Stomach (tissue), 9 donors: Measurements from ENCODE around the gene F2R. TPM values are rescaled to one million over a fixed set of nuclear protein-coding genes. Genes with fewer than 3 reads are reported as not detected.
"Not testable (repeated sequence)": the region's sequence is repeated elsewhere in the genome, so short reads cannot be mapped to it uniquely, and the experiment has no call there.

ENCODE experiments used
- DNase-seq, 2 donors: peaks; one replicate each; pipeline versions ENCODE4 v3.0.0 to v3.0.0-alpha.2; 2013 to 2019
- H3K27ac ChIP-seq, 5 donors: fragments of 200-600 bp in 4 of 5; sonication (generic) in 4 of 5; one replicate each; pipeline ENCODE4 v1.5.1; 2013 to 2019; ENCODE audit warnings: mild to moderate bottlenecking in 1 of 5, moderate library complexity in 1 of 5
- H3K27me3 ChIP-seq, 3 donors: fragments of 200-600 bp; sonication (generic); one replicate each; pipeline ENCODE4 v1.5.1; 2017 to 2019; ENCODE audit warnings: mixed run types in 1 of 3
- H3K36me3 ChIP-seq, 4 donors: fragments of 200-600 bp; sonication (generic); 1 replicate in 3 of 4; 2 replicates in 1 of 4; pipeline ENCODE4 v1.5.1; 2016 to 2019
- H3K4me1 ChIP-seq, 4 donors: fragments of 200-600 bp; sonication (generic); one replicate each; pipeline ENCODE4 v1.5.1; 2016 to 2019
- H3K4me3 ChIP-seq, 4 donors: fragments of 200-600 bp; sonication (generic) in 3 of 4; one replicate each; pipeline ENCODE4 v1.5.1; 2016 to 2019; ENCODE audit warnings: mild to moderate bottlenecking in 1 of 4
- H3K9me3 ChIP-seq, 4 donors: fragments of 200-600 bp; sonication (generic); one replicate each; pipeline ENCODE4 v1.5.1; 2016 to 2019
- EP300 ChIP-seq: sonication (generic); formaldehyde crosslinking; IDR thresholded peaks from one replicate; pipeline ENCODE4 v1.6.1; 2017; ENCODE audit warnings: antibody characterized with exemption
- POLR2A ChIP-seq, 4 donors: fragments of 450-650 bp; IDR thresholded peaks; one replicate each; pipeline ENCODE4 v1.6.1; 2016; ENCODE audit warnings: antibody characterized with exemption in 4 of 4, control low read depth in 2 of 4, mild to moderate bottlenecking in 1 of 4, moderate library complexity in 1 of 4
- POLR2AphosphoS5 ChIP-seq, 3 donors: sonication (generic); formaldehyde crosslinking; IDR thresholded peaks; one replicate each; pipeline ENCODE4 v1.6.1; 2016; ENCODE audit warnings: antibody characterized with exemption in 3 of 3
- WGBS, 5 donors: extraction: QIAGEN DNeasy Blood & Tissue Kit in 3 of 5; methylation state at CpG; one replicate each; pipeline versions ENCODE4 v1.1.5 to v1.1.7; 2013 to 2018; 5-methylcytosine and 5-hydroxymethylcytosine counted together
- intact Hi-C: fragments of 100-400 bp; cut with DNase I; formaldehyde crosslinking; loops from one replicate; pipeline ENCODE4 v1.15.1; 2023; ENCODE audit warnings: low total_unique reads
- polyA plus RNA-seq, 3 donors: library from polyadenylated mRNA; stranded (reverse); fragments of 200-250 nt; gene quantifications; one replicate each; pipeline ENCODE4 v1.2.3, GENCODE V29; 2013
- total RNA-seq, 5 donors: library from RNA; depleted of rRNA; stranded (reverse); fragments of >200 nt; gene quantifications; one replicate each; pipeline versions ENCODE4 v1.1.0 to v1.2.3, GENCODE V29; 2014 to 2016
- TF ChIP-seq, protein P1 (sequence below), 7 experiments: fragments of 450-650 bp in 4 of 7; fragments of 200-600 bp in 3 of 7; sonication (generic) in 3 of 7; IDR thresholded peaks; one replicate each; pipeline ENCODE4 v1.5.1; 2016 to 2019; ENCODE audit warnings: antibody characterized with exemption in 7 of 7, control low read depth in 2 of 7, mild to moderate bottlenecking in 1 of 7
- donor health status: healthy with polysubstance abuse.
- donor health status: Bipolar disorder and iron deficiency.
- donor health status: healthy.

The F2R gene
- total and polyA plus RNA-seq, 8 donors, result 1.4 to 16.2 (median 5.8) TPM; not detected in 1

- Histone ChIP-seq H3K4me3 (no peak overlapping the region), H3K4me1 (no peaks in the 10 kb centered on the region), H3K9me3 (no peaks in the 10 kb centered on the region), H3K27me3 (no peaks in the 10 kb centered on the region), H3K36me3 (no peaks in the 10 kb centered on the region), H3K27ac (no peak overlapping the region)
- TF ChIP-seq POLR2A (IDR thresholded peaks at IDR 0.05) (no peak), EP300 (no peak), POLR2AphosphoS5 (IDR thresholded peaks at IDR 0.05) (no peak)
- TF ChIP-seq, protein P1, sequence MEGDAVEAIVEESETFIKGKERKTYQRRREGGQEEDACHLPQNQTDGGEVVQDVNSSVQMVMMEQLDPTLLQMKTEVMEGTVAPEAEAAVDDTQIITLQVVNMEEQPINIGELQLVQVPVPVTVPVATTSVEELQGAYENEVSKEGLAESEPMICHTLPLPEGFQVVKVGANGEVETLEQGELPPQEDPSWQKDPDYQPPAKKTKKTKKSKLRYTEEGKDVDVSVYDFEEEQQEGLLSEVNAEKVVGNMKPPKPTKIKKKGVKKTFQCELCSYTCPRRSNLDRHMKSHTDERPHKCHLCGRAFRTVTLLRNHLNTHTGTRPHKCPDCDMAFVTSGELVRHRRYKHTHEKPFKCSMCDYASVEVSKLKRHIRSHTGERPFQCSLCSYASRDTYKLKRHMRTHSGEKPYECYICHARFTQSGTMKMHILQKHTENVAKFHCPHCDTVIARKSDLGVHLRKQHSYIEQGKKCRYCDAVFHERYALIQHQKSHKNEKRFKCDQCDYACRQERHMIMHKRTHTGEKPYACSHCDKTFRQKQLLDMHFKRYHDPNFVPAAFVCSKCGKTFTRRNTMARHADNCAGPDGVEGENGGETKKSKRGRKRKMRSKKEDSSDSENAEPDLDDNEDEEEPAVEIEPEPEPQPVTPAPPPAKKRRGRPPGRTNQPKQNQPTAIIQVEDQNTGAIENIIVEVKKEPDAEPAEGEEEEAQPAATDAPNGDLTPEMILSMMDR (IDR thresholded peaks at IDR 0.05), result no peak
- WGBS, 5 donors, result 87 to 94% (median 93%) methylated on average over 5 of the region's 5 CpGs
- no peak for DNase-seq
- intact Hi-C loops, result no loop called here
Observed at GRCh38 chr5:76751291-76751690, 35.4 kb downstream of the F2R start.

GRCh38 chr5:76754668-76755078 lies 38.7 kb downstream of the F2R start:
- no peak overlapping the region for H3K4me3 ChIP-seq
- H3K36me3 ChIP-seq, result no peaks in the 10 kb centered on the region
- TF ChIP-seq, protein P1 (IDR thresholded peaks at IDR 0.05), result no peak
- TF ChIP-seq POLR2AphosphoS5 (IDR thresholded peaks at IDR 0.05) (no peak), POLR2A (IDR thresholded peaks at IDR 0.05) (no peak), EP300 (no peak)
- no peak for DNase-seq
- H3K27me3 ChIP-seq, result no peaks in the 10 kb centered on the region
- intact Hi-C loops, result no loop called here
- H3K4me1 ChIP-seq, result no peaks in the 10 kb centered on the region
- no peak overlapping the region for H3K27ac ChIP-seq
- H3K9me3 ChIP-seq, result no peaks in the 10 kb centered on the region
- WGBS, 5 donors, result 81 to 87% (median 84%) methylated on average over 3 of the region's 3 CpGs

GRCh38 chr5:76755779-76756637 lies 40.1 kb downstream of the F2R start:
- H3K27me3 ChIP-seq, result no peaks in the 10 kb centered on the region
- WGBS, 5 donors, result 71 to 83% (median 76%) methylated on average over 11 of the region's 11 CpGs
- no peaks in the 10 kb centered on the region for H3K4me1 ChIP-seq
- no peak for DNase-seq
- H3K4me3 ChIP-seq, result no peak overlapping the region
- no peaks in the 10 kb centered on the region for H3K9me3 ChIP-seq
- TF ChIP-seq, protein P1 (IDR thresholded peaks at IDR 0.05), result no peak
- TF ChIP-seq POLR2AphosphoS5 (IDR thresholded peaks at IDR 0.05), result no peak
- no peak for TF ChIP-seq POLR2A (IDR thresholded peaks at IDR 0.05)
- no peak for TF ChIP-seq EP300
- H3K36me3 ChIP-seq, result no peaks in the 10 kb centered on the region
- intact Hi-C loops, result no loop called here
- H3K27ac ChIP-seq, result no peak overlapping the region

- intact Hi-C loops, result no loop called here
- Histone ChIP-seq H3K4me3 (no peak overlapping the region), H3K27ac (no peak overlapping the region), H3K4me1 (no peaks in the 10 kb centered on the region), H3K36me3 (no peaks in the 10 kb centered on the region), H3K9me3 (no peaks in the 10 kb centered on the region), H3K27me3 (no peaks in the 10 kb centered on the region)
- TF ChIP-seq POLR2A (IDR thresholded peaks at IDR 0.05), result no peak
- TF ChIP-seq EP300, result no peak
- TF ChIP-seq, protein P1 (IDR thresholded peaks at IDR 0.05), result no peak
- TF ChIP-seq POLR2AphosphoS5 (IDR thresholded peaks at IDR 0.05), result no peak
- DNase-seq, result no peak
- 92 to 97% (median 95%) methylated on average over 4 of the region's 4 CpGs for WGBS, 5 donors
Observed at GRCh38 chr5:76757049-76757448, 41.1 kb downstream of the F2R start.

- intact Hi-C loops, H3K36me3 ChIP-seq, DNase-seq, H3K27me3 ChIP-seq, H3K4me1 ChIP-seq, H3K4me3 ChIP-seq, H3K27ac ChIP-seq: not testable (repeated sequence)
- peaks cover 0 to 17% (median 0%) of the 10 kb centered on the region in 4 donors for H3K9me3 ChIP-seq
- 78 to 91% (median 87%) methylated on average over 9 of the region's 9 CpGs for WGBS, 5 donors
Observed at GRCh38 chr5:76761118-76761517, 45.2 kb downstream of the F2R start.
